MM.1S (cell line): ENCODE data around the gene ERAL1.

ENCODE experiments used
- CTCF ChIP-seq: fragments of 300-600 bp; sonication (generic); IDR thresholded peaks from 2 replicates; pipeline ENCODE4 v1.5.1; 2016; ENCODE audit warnings: antibody characterized with exemption, low read length, mixed read lengths
- EZH2 ChIP-seq: fragments of 300-600 bp; sonication (generic); optimal IDR thresholded peaks from 2 replicates; pipeline ENCODE3; 2017; ENCODE audit warnings: low read depth, mild to moderate bottlenecking, antibody characterized with exemption, low read length, mixed read lengths

DNA sequence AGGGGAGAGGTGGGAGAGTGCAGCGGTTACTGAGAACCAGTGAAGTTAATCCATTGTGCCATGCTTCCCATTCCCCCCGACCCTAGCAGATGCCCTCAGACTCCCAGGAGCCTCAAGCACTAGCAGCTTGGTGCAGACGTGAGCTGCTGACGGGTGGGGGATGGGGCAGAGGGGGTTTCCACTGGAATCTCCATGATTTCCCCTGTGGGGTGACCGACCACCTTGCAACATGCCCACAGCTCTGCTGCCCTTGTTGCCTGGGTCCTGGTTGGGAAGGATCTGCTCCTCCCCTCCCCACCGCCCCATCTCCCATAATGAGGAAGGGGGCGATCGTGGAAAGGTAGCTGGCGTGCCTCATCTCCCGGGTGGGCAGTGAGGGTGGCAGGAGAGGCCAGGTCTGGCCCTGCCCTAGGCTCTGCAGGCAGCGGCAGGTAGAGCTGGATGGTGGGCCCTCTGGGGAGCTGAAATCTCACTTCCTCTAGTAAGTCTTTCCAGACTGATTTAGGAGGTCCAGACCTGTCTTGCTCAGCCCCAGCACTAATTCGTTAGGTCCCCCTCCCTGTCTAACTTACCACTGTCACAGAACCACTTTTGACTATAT, 33.2 kb downstream of the ERAL1 start:
- TF ChIP-seq CTCF = no peak
- no peak for TF ChIP-seq EZH2
